Cardiac fibroblast (primary cell): ENCODE measurements around the gene TPRX1.
"Not testable (repeated sequence)": the region's sequence is repeated elsewhere in the genome, so short reads cannot be mapped to it uniquely, and the experiment has no call there.

Source experiments
- DNase-seq, 2 donors: peaks; one replicate each; pipeline versions ENCODE4 v3.0.0 to v3.0.0-alpha.2; 2010; ENCODE audit warnings: low read depth in 2 of 2
- H3K4me3 ChIP-seq, 2 donors: replicated peaks in 1 of 2; 1 replicate in 1 of 2; 2 replicates in 1 of 2; pipeline ENCODE4 v1.5.1; 2011; ENCODE audit warnings: low read depth in 2 of 2, low read length in 2 of 2, mild to moderate bottlenecking in 2 of 2, moderate library complexity in 1 of 2
- CTCF ChIP-seq: IDR thresholded peaks from one replicate; pipeline ENCODE4 v1.5.1; 2011; ENCODE audit warnings: low read depth, mild to moderate bottlenecking, low read length, inconsistent platforms

Gene TPRX1

GRCh38 chr19:47786566-47786965 is 17.8 kb downstream of the TPRX1 start:
- no peak for TF ChIP-seq CTCF
- no peak for DNase-seq
- H3K4me3 ChIP-seq, result no peak overlapping the region

GRCh38 chr19:47781590-47782262 is 22.6 kb downstream of the TPRX1 start:
- peak in 1 of 2 donors; percentile 19 for DNase-seq
- no peak for TF ChIP-seq CTCF
- no peak overlapping the region for H3K4me3 ChIP-seq

- DNase-seq, result no peak
- peak overlapping the region; percentile 86 to 87 for H3K4me3 ChIP-seq
- no peak for TF ChIP-seq CTCF
These were observed 24.2 kb downstream of the TPRX1 start for GRCh38 chr19:47780215-47780551.

- peak in 1 of 2 donors; percentile 22 for DNase-seq
- H3K4me3 ChIP-seq, result peak overlapping the region; percentile 86 to 87
- no peak for TF ChIP-seq CTCF
These were observed 24.7 kb downstream of the TPRX1 start for GRCh38 chr19:47779524-47780214.

GRCh38 chr19:47778954-47779351 is 25.4 kb downstream of the TPRX1 start:
- no peak for TF ChIP-seq CTCF
- DNase-seq, result peak in 1 of 2 donors; percentile 22
- peak overlapping the region; percentile 86 to 87 for H3K4me3 ChIP-seq

GRCh38 chr19:47778049-47778953 is 26.1 kb downstream of the TPRX1 start, which contains the start of gene SELENOW:
SELENOW (plus strand) TSS chr19:47778703; CDS start chr19:47778786, 83 bp downstream.
- peak; percentile 72 to 78 for DNase-seq

GRCh38 chr19:47777245-47778048 is 26.9 kb downstream of the TPRX1 start:
- H3K4me3 ChIP-seq, result peak overlapping the region; percentile 86 to 87
- not testable (repeated sequence) for DNase-seq

More at GRCh38 chr19:47778049-47778953, 26.1 kb downstream of the TPRX1 start, which contains the start of gene SELENOW:
- TF ChIP-seq CTCF, result no peak
- H3K4me3 ChIP-seq, result peak within 1 kb of the TSS; percentile 86 to 87
